Subcutaneous preadipocyte (primary cell): ENCODE measurements around the gene MICAL1. TPM values are rescaled to one million over a fixed set of nuclear protein-coding genes. Genes with fewer than 3 reads are reported as not detected.

Source experiments
- total RNA-seq: library from RNA; depleted of rRNA; stranded (reverse); fragments of >200 nt; gene quantifications from 2 replicates; pipeline ENCODE4 v1.2.3, GENCODE V29; 2012

The MICAL1 gene
- 51.4 and 75.7 TPM in 2 replicates for total RNA-seq

GRCh38 chr6:109455437-109456110, at the start of gene MICAL1:
Gene MICAL1 (minus strand): TSS chr6:109455772. CDS start chr6:109454196, 1,576 bp downstream.

GRCh38 chr6:109482905-109483734, 27.5 kb upstream of the MICAL1 start, which contains the start of gene ZBTB24:
Gene ZBTB24 (minus strand): TSS chr6:109483219. CDS start chr6:109482026, 1,193 bp downstream.

GRCh38 chr6:109440331-109441068, 15.1 kb downstream of the MICAL1 start, which contains the start of the genes PPIL6 and SMPD2:
Gene PPIL6 (minus strand): TSS chr6:109440628. CDS start chr6:109440590, 38 bp downstream.
Gene SMPD2 (plus strand): TSS chr6:109440724. CDS start chr6:109441122, 398 bp downstream.

Other genes with a start within 250 kb of the MICAL1 start
- 212 and 215 TPM in 2 replicates for gene CD164, start 73.3 kb downstream of the MICAL1 start, total RNA-seq
- gene PPIL6, start 15.1 kb downstream of the MICAL1 start, total RNA-seq, result 4.3 and 5.5 TPM in 2 replicates
- 13.2 and 14.5 TPM in 2 replicates for gene SMPD2, start 15.0 kb downstream of the MICAL1 start, total RNA-seq
- 8.1 and 12.9 TPM in 2 replicates for gene ZBTB24, start 27.4 kb upstream of the MICAL1 start, total RNA-seq
- gene AK9, start 235.4 kb upstream of the MICAL1 start, total RNA-seq, result 3.7 and 5.5 TPM in 2 replicates
- gene FIG4, start 235.5 kb upstream of the MICAL1 start, total RNA-seq, result 18.4 and 18.6 TPM in 2 replicates